ENCODE data around the gene SORCS2. TPM values are rescaled to one million over a fixed set of nuclear protein-coding genes. Genes with fewer than 3 reads are reported as not detected.

SORCS2 gene
- total and polyA plus RNA-seq, 7 donors: 0.18 to 1.5 (median 0.36) TPM

GRCh38 chr4:7281691-7282665, 89.6 kb downstream of the SORCS2 start:
- Histone ChIP-seq H3K27ac (no peak overlapping the region), H3K4me1 (no peaks in the 10 kb centered on the region), H3K9me3 (no peaks in the 10 kb centered on the region), H3K4me3 (no peak overlapping the region), H3K27me3 (ENCODE audit: insufficient read depth in 3 of 3, low read length in 2 of 3) (no peaks in the 10 kb centered on the region), H3K36me3 (ENCODE audit: insufficient read depth in 1 of 2, low read depth in 1 of 2) (no peaks in the 10 kb centered on the region)
- no peak for TF ChIP-seq CTCF (IDR thresholded peaks at IDR 0.05)
- DNase-seq: no peak
- ATAC-seq: no peak
- WGBS, 3 donors: 75 to 79% (median 79%) methylated on average over 20 of the region's 20 CpGs
- intact Hi-C loops (cut with DNase I): no loop called here

GRCh38 chr4:7282786-7283440, 90.6 kb downstream of the SORCS2 start:
- H3K27me3 ChIP-seq (ENCODE audit: insufficient read depth in 3 of 3, low read length in 2 of 3): peaks cover 0 to 3% (median 0%) of the 10 kb centered on the region in 3 donors
- H3K9me3 ChIP-seq: no peaks in the 10 kb centered on the region
- H3K4me1 ChIP-seq: no peaks in the 10 kb centered on the region
- ATAC-seq (no peak), DNase-seq (no peak)
- no peak overlapping the region for H3K4me3 ChIP-seq
- 92 to 95% (median 94%) methylated on average over 8 of the region's 8 CpGs for WGBS, 3 donors
- no peaks in the 10 kb centered on the region for H3K36me3 ChIP-seq (ENCODE audit: insufficient read depth in 1 of 2, low read depth in 1 of 2)
- TF ChIP-seq CTCF (IDR thresholded peaks at IDR 0.05): no peak
- no peak overlapping the region for H3K27ac ChIP-seq
- intact Hi-C loops (cut with DNase I): no loop called here

- H3K36me3 ChIP-seq (ENCODE audit: insufficient read depth in 1 of 2, low read depth in 1 of 2): no peaks in the 10 kb centered on the region
- TF ChIP-seq CTCF (IDR thresholded peaks at IDR 0.05): no peak
- H3K27ac ChIP-seq: no peak overlapping the region
- 47 to 62% (median 53%) methylated on average over 32 to 34 of the region's 34 CpGs for WGBS, 3 donors
- intact Hi-C loops (cut with DNase I): no loop called here
- ATAC-seq (no peak), DNase-seq (no peak)
- no peaks in the 10 kb centered on the region for H3K4me1 ChIP-seq
- peaks cover 0 to 3% (median 0%) of the 10 kb centered on the region in 3 donors for H3K27me3 ChIP-seq (ENCODE audit: insufficient read depth in 3 of 3, low read length in 2 of 3)
- no peak overlapping the region for H3K4me3 ChIP-seq
- no peaks in the 10 kb centered on the region for H3K9me3 ChIP-seq
Measured at GRCh38 chr4:7285244-7286094, 93.1 kb downstream of the SORCS2 start.

GRCh38 chr4:7286170-7286569, 93.8 kb downstream of the SORCS2 start:
- no peak overlapping the region for H3K27ac ChIP-seq
- ATAC-seq (no peak), DNase-seq (no peak)
- H3K36me3 ChIP-seq (ENCODE audit: insufficient read depth in 1 of 2, low read depth in 1 of 2): no peaks in the 10 kb centered on the region
- no peak for TF ChIP-seq CTCF (IDR thresholded peaks at IDR 0.05)
- peaks cover 0 to 3% (median 0%) of the 10 kb centered on the region in 3 donors for H3K27me3 ChIP-seq (ENCODE audit: insufficient read depth in 3 of 3, low read length in 2 of 3)
- H3K4me1 ChIP-seq: no peaks in the 10 kb centered on the region
- intact Hi-C loops (cut with DNase I): no loop called here
- H3K4me3 ChIP-seq: no peak overlapping the region
- no peaks in the 10 kb centered on the region for H3K9me3 ChIP-seq
- WGBS, 3 donors: 57 to 80% (median 64%) methylated on average over 12 to 14 of the region's 14 CpGs

Data from psoas muscle (tissue), 8 donors.